Mesenchymal stem cell (in vitro differentiated cells and primary cell): ENCODE data around the gene ASAH2.
"Not testable (repeated sequence)": the region's sequence is repeated elsewhere in the genome, so short reads cannot be mapped to it uniquely, and the experiment has no call there.

Experiments
- DNase-seq: peaks from one replicate; pipeline ENCODE4 v3.0.0-alpha.2; 2013
- H2AFZ ChIP-seq: one replicate; pipeline ENCODE4 v1.6.1; 2013; ENCODE audit warnings: low read depth, mild to moderate bottlenecking, control low read depth, inconsistent platforms, low read length, moderate library complexity
- H2AK5ac ChIP-seq: 2 replicates; pipeline ENCODE4 v1.6.1; 2013; ENCODE audit warnings: low read length, moderate library complexity, mild to moderate bottlenecking, inconsistent platforms; ENCODE audit not compliant: severe bottlenecking
- H2BK120ac ChIP-seq: one replicate; pipeline ENCODE4 v1.6.1; 2013; ENCODE audit warnings: low read depth, mild to moderate bottlenecking, inconsistent platforms, low read length, moderate library complexity
- H2BK12ac ChIP-seq, 2 experiments: one replicate each; pipeline ENCODE4 v1.6.1; 2013; ENCODE audit warnings: inconsistent platforms in 2 of 2, low read length in 2 of 2, mild to moderate bottlenecking in 2 of 2, moderate library complexity in 2 of 2, control low read depth in 1 of 2
- H2BK15ac ChIP-seq: one replicate; pipeline ENCODE4 v1.6.1; 2013; ENCODE audit warnings: mild to moderate bottlenecking, low read depth, inconsistent platforms; ENCODE audit not compliant: poor library complexity, severe bottlenecking
- H2BK5ac ChIP-seq: 2 replicates; pipeline ENCODE4 v1.6.1; 2013; ENCODE audit warnings: low read depth, mild to moderate bottlenecking, low read length, control low read depth, inconsistent platforms; ENCODE audit not compliant: poor library complexity, severe bottlenecking
- H3K14ac ChIP-seq, 2 experiments: one replicate each; pipeline ENCODE4 v1.6.1; 2013; ENCODE audit warnings: inconsistent platforms in 2 of 2, low read length in 2 of 2, control low read depth in 1 of 2, mild to moderate bottlenecking in 1 of 2, moderate library complexity in 1 of 2
- H3K18ac ChIP-seq, 2 experiments: one replicate each; pipeline ENCODE4 v1.6.1; 2013; ENCODE audit warnings: inconsistent platforms in 2 of 2, low read length in 2 of 2, control low read depth in 1 of 2, low read depth in 1 of 2, mild to moderate bottlenecking in 1 of 2
- H3K23ac ChIP-seq, 2 experiments: one replicate each; pipeline ENCODE4 v1.6.1; 2013; ENCODE audit warnings: inconsistent platforms in 2 of 2, low read length in 2 of 2, mild to moderate bottlenecking in 2 of 2, moderate library complexity in 2 of 2, control low read depth in 1 of 2
- H3K27ac ChIP-seq: 2 replicates; pipeline ENCODE4 v1.5.1; 2013; ENCODE audit warnings: mild to moderate bottlenecking, moderate library complexity, low read length, control low read depth, inconsistent platforms; ENCODE audit not compliant: poor library complexity, severe bottlenecking
- H3K27me3 ChIP-seq, 2 experiments: 2 replicates each; pipeline versions ENCODE4 v1.6.1 to v1.7.0; 2013; ENCODE audit warnings: low read length in 2 of 2, mild to moderate bottlenecking in 2 of 2, moderate library complexity in 2 of 2, control low read depth in 1 of 2, inconsistent platforms in 1 of 2; ENCODE audit not compliant: control insufficient read depth in 1 of 2, insufficient read depth in 1 of 2
- H3K36me3 ChIP-seq, 2 experiments: 2 replicates each; pipeline versions ENCODE4 v1.6.1 to v1.7.0; 2013; ENCODE audit warnings: low read length in 2 of 2, control low read depth in 1 of 2, inconsistent platforms in 1 of 2, low read depth in 1 of 2, mild to moderate bottlenecking in 1 of 2; ENCODE audit not compliant: insufficient read depth in 2 of 2, control insufficient read depth in 1 of 2
- H3K4ac ChIP-seq, 2 experiments: one replicate each; pipeline ENCODE4 v1.6.1; 2013; ENCODE audit warnings: inconsistent platforms in 2 of 2, low read length in 2 of 2, mild to moderate bottlenecking in 2 of 2, moderate library complexity in 2 of 2, control low read depth in 1 of 2, low read depth in 1 of 2
- H3K4me1 ChIP-seq: 2 replicates; pipeline ENCODE4 v1.6.1; 2013; ENCODE audit warnings: low read depth, low read length, control low read depth; ENCODE audit not compliant: control insufficient read depth, insufficient read depth
- H3K4me2 ChIP-seq: 2 replicates; pipeline ENCODE4 v1.6.1; 2013; ENCODE audit warnings: low read length, mild to moderate bottlenecking, inconsistent platforms; ENCODE audit not compliant: poor library complexity, severe bottlenecking
- H3K4me3 ChIP-seq, 2 experiments: 2 replicates each; pipeline versions ENCODE4 v1.5.1 to v1.7.0; 2013; ENCODE audit warnings: low read length in 2 of 2, mild to moderate bottlenecking in 2 of 2, control low read depth in 1 of 2, low read depth in 1 of 2; ENCODE audit not compliant: insufficient read depth in 1 of 2
- H3K79me1 ChIP-seq: replicated peaks from 2 replicates; pipeline ENCODE4 v1.6.1; 2013; ENCODE audit warnings: mild to moderate bottlenecking, control low read depth, low read length, inconsistent platforms; ENCODE audit not compliant: poor library complexity, severe bottlenecking
- H3K9ac ChIP-seq: 2 replicates; pipeline ENCODE4 v1.7.0; 2013; ENCODE audit warnings: mild to moderate bottlenecking, low read length, moderate library complexity
- H3K9me3 ChIP-seq: 2 replicates; pipeline ENCODE4 v1.7.0; 2013; ENCODE audit warnings: mild to moderate bottlenecking, low read length; ENCODE audit not compliant: control insufficient read depth
- H4K8ac ChIP-seq: one replicate; pipeline ENCODE4 v1.6.1; 2013; ENCODE audit warnings: inconsistent platforms, mild to moderate bottlenecking, low read length, moderate library complexity
- H4K91ac ChIP-seq: one replicate; pipeline ENCODE4 v1.6.1; 2013; ENCODE audit warnings: mild to moderate bottlenecking, low read length, inconsistent platforms
- WGBS: methylation state at CpG from one replicate; pipeline ENCODE4 v1.1.7; 2013; ENCODE audit warnings: mixed read lengths; 5-methylcytosine and 5-hydroxymethylcytosine counted together

Gene ASAH2

GRCh38 chr10:50267877-50268276 lies 16.6 kb upstream of the ASAH2 start:
- not testable (repeated sequence) for DNase-seq, H3K4ac ChIP-seq, H3K18ac ChIP-seq, H3K23ac ChIP-seq, H2AFZ ChIP-seq, H3K79me1 ChIP-seq, H3K27me3 ChIP-seq, H3K36me3 ChIP-seq, H3K27ac ChIP-seq, H2BK5ac ChIP-seq, H4K8ac ChIP-seq, H3K4me3 ChIP-seq, H3K4me1 ChIP-seq, H2AK5ac ChIP-seq, H2BK15ac ChIP-seq, H2BK12ac ChIP-seq, H3K4me2 ChIP-seq, H4K91ac ChIP-seq, H3K9ac ChIP-seq, H3K14ac ChIP-seq, H2BK120ac ChIP-seq, H3K9me3 ChIP-seq
- WGBS, result no CpG with 5 or more reads among the region's 3 CpGs

DNA sequence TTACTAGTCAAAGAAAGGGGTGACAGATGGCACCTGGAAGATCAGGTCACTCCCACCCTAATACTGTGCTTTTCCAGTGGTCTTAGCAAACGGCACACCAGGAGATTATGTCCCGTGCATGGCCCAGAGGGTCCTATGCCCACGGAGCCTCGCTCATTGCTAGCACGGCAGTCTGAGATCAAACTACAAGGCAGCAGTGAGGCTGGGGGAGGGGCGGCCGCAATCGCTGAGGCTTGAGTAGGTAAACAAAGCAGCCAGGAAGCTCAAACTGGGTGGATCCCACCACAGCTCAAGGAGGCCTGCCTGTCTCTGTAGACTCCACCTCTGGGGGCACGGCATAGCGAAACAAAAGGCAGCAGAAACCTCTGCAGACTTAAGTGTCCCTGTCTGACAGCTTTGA lies 11.3 kb upstream of the ASAH2 start:
- not testable (repeated sequence) for DNase-seq, H4K91ac ChIP-seq, H3K4me1 ChIP-seq, H2BK12ac ChIP-seq, H2BK5ac ChIP-seq, H3K14ac ChIP-seq, H2AK5ac ChIP-seq, H3K36me3 ChIP-seq, H3K4ac ChIP-seq, H3K79me1 ChIP-seq, H4K8ac ChIP-seq, H2BK120ac ChIP-seq, H2BK15ac ChIP-seq, H3K9ac ChIP-seq, H3K4me2 ChIP-seq, H2AFZ ChIP-seq, H3K27ac ChIP-seq, H3K9me3 ChIP-seq, H3K23ac ChIP-seq, H3K18ac ChIP-seq, H3K4me3 ChIP-seq
- WGBS, result 92% methylated on average over 10 of the region's 10 CpGs
- H3K27me3 ChIP-seq, result peaks cover 0 to 14% of the 10 kb centered on the region in 2 experiments

DNA sequence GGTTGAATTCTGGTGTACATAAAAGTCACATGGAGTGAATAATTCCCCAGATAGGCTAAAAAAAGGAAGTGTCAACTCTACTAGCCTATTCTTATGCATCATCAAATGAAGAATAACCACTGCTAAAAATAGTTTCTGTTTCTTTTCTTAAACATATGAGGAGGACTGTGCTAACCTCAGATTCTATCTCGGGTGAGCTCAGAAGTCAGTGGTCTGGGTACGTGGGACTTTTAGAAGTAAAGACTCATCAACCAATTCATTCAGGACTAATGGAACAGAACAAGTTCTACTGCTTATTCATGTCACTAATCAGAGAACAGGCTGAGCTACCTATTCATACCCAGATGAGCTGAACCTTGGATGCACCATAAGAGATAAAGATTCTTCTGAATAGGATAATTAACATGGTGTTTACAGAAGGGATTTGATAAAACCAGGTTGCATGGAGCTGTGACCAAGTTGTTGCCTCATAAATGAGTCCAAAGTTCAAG lies 9.5 kb upstream of the ASAH2 start:
- no peaks in the 10 kb centered on the region for H3K79me1 ChIP-seq
- no peak overlapping the region for H2BK12ac ChIP-seq
- no peak for DNase-seq
- no peak overlapping the region for H3K14ac ChIP-seq
- no peak overlapping the region for H3K4ac ChIP-seq
- no peak overlapping the region for H3K9ac ChIP-seq
- H2BK120ac ChIP-seq, result no peak overlapping the region
- H3K27me3 ChIP-seq, result peaks cover 2 to 30% of the 10 kb centered on the region in 2 experiments
- no peak overlapping the region for H2AFZ ChIP-seq
- H4K8ac ChIP-seq, result no peak overlapping the region
- no peak overlapping the region for H3K27ac ChIP-seq
- no peak overlapping the region for H3K4me3 ChIP-seq
- H3K4me2 ChIP-seq, result no peak overlapping the region
- H4K91ac ChIP-seq, result no peak overlapping the region
- no peak overlapping the region for H2BK5ac ChIP-seq
- no peaks in the 10 kb centered on the region for H3K4me1 ChIP-seq
- no peak overlapping the region for H3K18ac ChIP-seq
- H3K36me3 ChIP-seq, result no peaks in the 10 kb centered on the region
- 62% methylated on average over 2 of the region's 2 CpGs for WGBS
- no peak overlapping the region for H2BK15ac ChIP-seq
- H3K23ac ChIP-seq, result no peak overlapping the region
- no peak overlapping the region for H2AK5ac ChIP-seq
- peaks cover 4% of the 10 kb centered on the region for H3K9me3 ChIP-seq

- Histone ChIP-seq H2BK120ac (no peak overlapping the region), H2BK15ac (no peak overlapping the region), H3K36me3 (no peaks in the 10 kb centered on the region), H2BK12ac (no peak overlapping the region), H3K79me1 (no peaks in the 10 kb centered on the region), H3K27me3 (peaks cover 18 to 48% of the 10 kb centered on the region in 2 experiments), H3K9ac (no peak overlapping the region), H3K4me3 (no peak overlapping the region), H3K23ac (no peak overlapping the region), H4K8ac (no peak overlapping the region), H2BK5ac (no peak overlapping the region), H2AFZ (no peak overlapping the region), H3K18ac (no peak overlapping the region), H3K4ac (no peak overlapping the region), H4K91ac (no peak overlapping the region), H3K14ac (no peak overlapping the region), H3K4me1 (no peaks in the 10 kb centered on the region), H3K27ac (no peak overlapping the region), H3K4me2 (no peak overlapping the region), H2AK5ac (no peak overlapping the region), H3K9me3 (no peaks in the 10 kb centered on the region)
- DNase-seq, result no peak
- no CpG with 5 or more reads among the region's 2 CpGs for WGBS
Observed at GRCh38 chr10:50254479-50254878, 3.2 kb upstream of the ASAH2 start.
